GM15510 (cell line): ENCODE measurements around the gene CLEC16A.

Experiments used
- POLR2A ChIP-seq: IDR thresholded peaks from 3 replicates; pipeline ENCODE4 v1.6.1; 2011; ENCODE audit warnings: borderline replicate concordance; ENCODE audit not compliant: insufficient read length; ENCODE audit errors: extremely low read depth

The CLEC16A gene

GRCh38 chr16:11059588-11059987, 115.2 kb downstream of the CLEC16A start:
- TF ChIP-seq POLR2A: no peak

- no peak for TF ChIP-seq POLR2A
These were observed 116.0 kb downstream of the CLEC16A start for GRCh38 chr16:11060364-11060763.

- TF ChIP-seq POLR2A: no peak
These were observed 116.5 kb downstream of the CLEC16A start for GRCh38 chr16:11060842-11061241.

- TF ChIP-seq POLR2A: no peak
These were observed 117.4 kb downstream of the CLEC16A start for GRCh38 chr16:11061629-11062270.

GRCh38 chr16:11063448-11064201, 119.3 kb downstream of the CLEC16A start:
- TF ChIP-seq POLR2A: no peak

- TF ChIP-seq POLR2A: no peak
These were observed 119.8 kb downstream of the CLEC16A start for GRCh38 chr16:11064202-11064540.

- TF ChIP-seq POLR2A: no peak
These were observed 120.5 kb downstream of the CLEC16A start for GRCh38 chr16:11064851-11065250.

- no peak for TF ChIP-seq POLR2A
These were observed 122.0 kb downstream of the CLEC16A start for GRCh38 chr16:11066261-11066870.

GRCh38 chr16:11067266-11067665, 122.9 kb downstream of the CLEC16A start:
- TF ChIP-seq POLR2A: no peak

GRCh38 chr16:11067697-11068141, 123.4 kb downstream of the CLEC16A start:
- TF ChIP-seq POLR2A: no peak

GRCh38 chr16:11071829-11072228, 127.5 kb downstream of the CLEC16A start:
- TF ChIP-seq POLR2A: no peak

GRCh38 chr16:11072420-11073153, 128.2 kb downstream of the CLEC16A start:
- TF ChIP-seq POLR2A: no peak

- no peak for TF ChIP-seq POLR2A
These were observed 129.1 kb downstream of the CLEC16A start for GRCh38 chr16:11073407-11073999.

GRCh38 chr16:11074131-11074530, 129.8 kb downstream of the CLEC16A start:
- TF ChIP-seq POLR2A: no peak

GRCh38 chr16:11075163-11075562, 130.8 kb downstream of the CLEC16A start:
- TF ChIP-seq POLR2A: no peak
